Upper lobe of right lung (tissue), 1 donor: Measurements from ENCODE around the gene KCNJ6. TPM values are rescaled to one million over a fixed set of nuclear protein-coding genes. Genes with fewer than 3 reads are reported as not detected.

Experiments
- ATAC-seq: fragments of 200-7000 bp; cut with Tn5 transposase; one replicate; pipeline ENCODE4 v1.9.1; 2020; ENCODE audit warnings: mild to moderate bottlenecking, moderate library complexity
- DNase-seq: peaks from one replicate; pipeline ENCODE4 v3.0.0-alpha.2; 2020
- H3K27ac ChIP-seq: fragments of 200-600 bp; one replicate; pipeline ENCODE4 v1.8.0; 2022
- H3K27me3 ChIP-seq: fragments of 200-600 bp; one replicate; pipeline ENCODE4 v1.8.0; 2022; ENCODE audit warnings: mild to moderate bottlenecking
- H3K36me3 ChIP-seq: fragments of 200-600 bp; one replicate; pipeline ENCODE4 v1.8.0; 2022
- H3K4me1 ChIP-seq: fragments of 200-600 bp; one replicate; pipeline ENCODE4 v1.8.0; 2022
- H3K4me3 ChIP-seq: fragments of 200-600 bp; one replicate; pipeline ENCODE4 v1.8.0; 2022; ENCODE audit warnings: mild to moderate bottlenecking
- H3K9me3 ChIP-seq: fragments of 200-600 bp; one replicate; pipeline ENCODE4 v1.8.0; 2022
- intact Hi-C: fragments of 100-400 bp; cut with DNase I; formaldehyde crosslinking; loops from one replicate; pipeline ENCODE4 v1.11.0; 2022
- total RNA-seq: library from RNA; stranded (reverse); fragmentation: NEBNext Ultra II Directional; extraction: Animal tissue kit (Norgen Biotek cat#: 25700); gene quantifications from one replicate; pipeline ENCODE4 v1.2.1, GENCODE V29; 2021
- TF ChIP-seq, protein P1 (sequence below): fragments of 200-600 bp; IDR thresholded peaks from one replicate; pipeline ENCODE4 v1.8.0; 2022; ENCODE audit warnings: antibody characterized with exemption
- donor health status: DM: no; HTN: yes; CAD: no; lungs with severe emphysema.

Gene KCNJ6
- total RNA-seq, 1 donor from 2014 or later: 0.06 TPM

GRCh38 chr21:37618081-37618480 is 298.2 kb downstream of the KCNJ6 start:
- no peaks in the 10 kb centered on the region for H3K36me3 ChIP-seq
- H3K9me3 ChIP-seq: no peaks in the 10 kb centered on the region
- DNase-seq (no peak), ATAC-seq (no peak)
- H3K27ac ChIP-seq: no peak overlapping the region
- no peak overlapping the region for H3K4me3 ChIP-seq
- no peaks in the 10 kb centered on the region for H3K27me3 ChIP-seq
- intact Hi-C loops: no loop called here
- TF ChIP-seq, protein P1, sequence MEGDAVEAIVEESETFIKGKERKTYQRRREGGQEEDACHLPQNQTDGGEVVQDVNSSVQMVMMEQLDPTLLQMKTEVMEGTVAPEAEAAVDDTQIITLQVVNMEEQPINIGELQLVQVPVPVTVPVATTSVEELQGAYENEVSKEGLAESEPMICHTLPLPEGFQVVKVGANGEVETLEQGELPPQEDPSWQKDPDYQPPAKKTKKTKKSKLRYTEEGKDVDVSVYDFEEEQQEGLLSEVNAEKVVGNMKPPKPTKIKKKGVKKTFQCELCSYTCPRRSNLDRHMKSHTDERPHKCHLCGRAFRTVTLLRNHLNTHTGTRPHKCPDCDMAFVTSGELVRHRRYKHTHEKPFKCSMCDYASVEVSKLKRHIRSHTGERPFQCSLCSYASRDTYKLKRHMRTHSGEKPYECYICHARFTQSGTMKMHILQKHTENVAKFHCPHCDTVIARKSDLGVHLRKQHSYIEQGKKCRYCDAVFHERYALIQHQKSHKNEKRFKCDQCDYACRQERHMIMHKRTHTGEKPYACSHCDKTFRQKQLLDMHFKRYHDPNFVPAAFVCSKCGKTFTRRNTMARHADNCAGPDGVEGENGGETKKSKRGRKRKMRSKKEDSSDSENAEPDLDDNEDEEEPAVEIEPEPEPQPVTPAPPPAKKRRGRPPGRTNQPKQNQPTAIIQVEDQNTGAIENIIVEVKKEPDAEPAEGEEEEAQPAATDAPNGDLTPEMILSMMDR: no peak
- peaks cover 6% of the 10 kb centered on the region for H3K4me1 ChIP-seq

DNA sequence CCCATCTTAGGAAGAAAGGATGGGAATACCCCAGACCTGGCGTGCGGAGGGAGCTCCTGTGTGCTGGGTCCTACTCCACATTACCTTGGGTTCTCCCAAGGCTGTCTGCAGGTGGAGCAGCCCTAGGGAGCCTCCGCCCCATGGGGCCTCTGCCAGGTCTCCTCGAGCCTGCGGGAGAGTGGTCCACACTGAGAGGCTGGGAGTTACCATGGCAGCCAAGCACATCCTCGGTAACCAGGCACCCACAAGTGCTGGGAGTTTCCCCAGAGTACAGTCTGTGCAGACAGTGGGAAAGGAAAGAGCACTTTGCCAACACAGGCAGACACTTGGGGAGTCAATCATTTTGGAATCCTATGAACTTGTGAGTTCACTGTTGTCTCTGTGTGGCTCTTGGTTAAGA is 300.3 kb downstream of the KCNJ6 start:
- Histone ChIP-seq H3K9me3 (no peaks in the 10 kb centered on the region), H3K36me3 (no peaks in the 10 kb centered on the region), H3K4me1 (no peaks in the 10 kb centered on the region), H3K27me3 (no peaks in the 10 kb centered on the region), H3K27ac (no peak overlapping the region), H3K4me3 (no peak overlapping the region)
- DNase-seq: no peak
- no peak for ATAC-seq
- TF ChIP-seq, protein P1: no peak
- intact Hi-C loops: no loop called here

GRCh38 chr21:37614351-37614875 is 301.8 kb downstream of the KCNJ6 start:
- ATAC-seq: no peak
- H3K4me1 ChIP-seq: no peaks in the 10 kb centered on the region
- H3K27me3 ChIP-seq: no peaks in the 10 kb centered on the region
- H3K36me3 ChIP-seq: no peaks in the 10 kb centered on the region
- H3K4me3 ChIP-seq: no peak overlapping the region
- no peaks in the 10 kb centered on the region for H3K9me3 ChIP-seq
- intact Hi-C loops: no loop called here
- H3K27ac ChIP-seq: no peak overlapping the region
- DNase-seq: no peak
- TF ChIP-seq, protein P1: no peak

- H3K27me3 ChIP-seq: no peaks in the 10 kb centered on the region
- intact Hi-C loops: no loop called here
- no peak for ATAC-seq
- DNase-seq: no peak
- no peaks in the 10 kb centered on the region for H3K36me3 ChIP-seq
- no peak overlapping the region for H3K27ac ChIP-seq
- TF ChIP-seq, protein P1: no peak
- no peaks in the 10 kb centered on the region for H3K9me3 ChIP-seq
- no peaks in the 10 kb centered on the region for H3K4me1 ChIP-seq
- H3K4me3 ChIP-seq: no peak overlapping the region
These were observed 309.2 kb downstream of the KCNJ6 start for GRCh38 chr21:37607081-37607480.

- Histone ChIP-seq H3K4me3 (no peak overlapping the region), H3K27me3 (no peaks in the 10 kb centered on the region), H3K4me1 (no peaks in the 10 kb centered on the region), H3K36me3 (no peaks in the 10 kb centered on the region), H3K27ac (no peak overlapping the region), H3K9me3 (no peaks in the 10 kb centered on the region)
- no peak for ATAC-seq
- intact Hi-C loops: no loop called here
- TF ChIP-seq, protein P1: no peak
- DNase-seq: no peak
These were observed 309.7 kb downstream of the KCNJ6 start for GRCh38 chr21:37606549-37606948.

- H3K27ac ChIP-seq: no peak overlapping the region
- intact Hi-C loops: no loop called here
- no peaks in the 10 kb centered on the region for H3K36me3 ChIP-seq
- no peaks in the 10 kb centered on the region for H3K9me3 ChIP-seq
- no peaks in the 10 kb centered on the region for H3K4me1 ChIP-seq
- TF ChIP-seq, protein P1: no peak
- DNase-seq (no peak), ATAC-seq (no peak)
- H3K4me3 ChIP-seq: no peak overlapping the region
- H3K27me3 ChIP-seq: no peaks in the 10 kb centered on the region
These were observed 311.3 kb downstream of the KCNJ6 start for GRCh38 chr21:37605006-37605405.
